Panc1 (cell line): Measurements from ENCODE around the gene PFN2. TPM values are rescaled to one million over a fixed set of nuclear protein-coding genes. Genes with fewer than 3 reads are reported as not detected.

Experiments
- ATAC-seq: fragments of 200-7000 bp; cut with Tn5 transposase; 2 replicates; pipeline ENCODE4 v1.9.1; 2020; ENCODE audit warnings: mild to moderate bottlenecking, moderate library complexity
- BruUV-seq: library from RNA; stranded (reverse); fragments of 400-500 nt; replicated peaks from 2 replicates; lab custom pipeline; 2021; lab: Mats Ljungman, UMichigan
- CTCF ChIA-PET: fragments of 300-600 bp; sonication (Branson Sonifier 250); formaldehyde crosslinking; loops from one replicate; lab custom pipeline; 2022; ENCODE audit warnings: antibody characterized with exemption; lab: Charles Lee
- POLR2A ChIA-PET: fragments of 300-600 bp; sonication (Branson Sonifier 250); formaldehyde crosslinking; loops from one replicate; lab custom pipeline; 2022; ENCODE audit warnings: antibody characterized with exemption; lab: Charles Lee
- DNase-seq: peaks from one replicate; pipeline ENCODE4 v3.0.0-alpha.2; 2010; ENCODE audit warnings: low read depth, low spot score
- H3K27ac ChIP-seq: 2 replicates; pipeline ENCODE4 v1.5.1; 2011; ENCODE audit warnings: mild to moderate bottlenecking, low read length, inconsistent platforms
- H3K27me3 ChIP-seq: fragments of 200-500 bp; sonication (Bioruptor generic); 2 replicates; pipeline ENCODE4 v1.6.0; 2014; ENCODE audit warnings: low read length, inconsistent platforms; ENCODE audit not compliant: control insufficient read depth, insufficient read depth
- H3K36me3 ChIP-seq: fragments of 200-500 bp; sonication (Bioruptor generic); 2 replicates; pipeline ENCODE4 v1.5.1; 2014; ENCODE audit warnings: inconsistent platforms, mild to moderate bottlenecking, low read length, moderate library complexity; ENCODE audit not compliant: control insufficient read depth, insufficient read depth
- H3K4me1 ChIP-seq: 2 replicates; pipeline ENCODE4 v1.5.1; 2011; ENCODE audit warnings: inconsistent platforms, mild to moderate bottlenecking, low read length, moderate library complexity; ENCODE audit not compliant: control insufficient read depth, insufficient read depth
- H3K4me3 ChIP-seq, 2 experiments: 2 replicates each; pipeline ENCODE4 v1.5.1; 2011 to 2012; ENCODE audit warnings: low read depth in 2 of 2, low read length in 2 of 2, mild to moderate bottlenecking in 2 of 2, inconsistent platforms in 1 of 2, moderate library complexity in 1 of 2
- H3K9me3 ChIP-seq: fragments of 200-500 bp; sonication (Bioruptor generic); 2 replicates; pipeline ENCODE4 v1.5.1; 2014; ENCODE audit warnings: low read depth, mild to moderate bottlenecking, inconsistent platforms, low read length, moderate library complexity; ENCODE audit not compliant: control insufficient read depth, insufficient read depth
- POLR2AphosphoS5 ChIP-seq: IDR thresholded peaks from 2 replicates; pipeline ENCODE4 v1.6.1; 2012; ENCODE audit warnings: mild to moderate bottlenecking, low read depth, low read length, moderate library complexity
- SIN3A ChIP-seq: IDR thresholded peaks from 2 replicates; pipeline ENCODE4 v1.6.1; 2012; ENCODE audit warnings: low read depth, mild to moderate bottlenecking, low read length, moderate library complexity, borderline replicate concordance; ENCODE audit not compliant: insufficient read depth
- TCF7L2 ChIP-seq: IDR thresholded peaks from 2 replicates; pipeline ENCODE4 v1.6.1; 2011; ENCODE audit warnings: mild to moderate bottlenecking, low read depth, low read length, inconsistent platforms
- in situ Hi-C: cut with HindIII; loops from 2 replicates; pipeline ENCODE4 v1.10.0; 2016; ENCODE audit warnings: low sequenced_read_pairs, low pct_unique_long_range_greater_than_20kb
- intact Hi-C: fragments of 100-400 bp; cut with micrococcal nuclease; formaldehyde crosslinking; loops from one replicate; pipeline ENCODE4 v1.10.0; 2022; ENCODE audit not compliant: unreplicated experiment
- total RNA-seq: library from RNA; stranded (reverse); gene quantifications from one replicate; pipeline ENCODE4 v1.2.1, GENCODE V29; 2021; ENCODE audit not compliant: unreplicated experiment
- TF ChIP-seq, protein P1 (sequence below): fragments of 450-650 bp; IDR thresholded peaks from 2 replicates; pipeline ENCODE4 v1.5.1; 2017; ENCODE audit warnings: mild to moderate bottlenecking
- TF ChIP-seq, protein P2 (sequence below), 2 experiments: IDR thresholded peaks; 2 replicates each; pipeline ENCODE4 v1.6.1; 2011 to 2012; ENCODE audit warnings: low read depth in 2 of 2, control low read depth in 1 of 2, low read length in 1 of 2, mild to moderate bottlenecking in 1 of 2, moderate library complexity in 1 of 2; ENCODE audit not compliant: insufficient read depth in 1 of 2

Gene PFN2
- total RNA-seq, 1 experiment from 2014 or later, result 220 TPM

DNA sequence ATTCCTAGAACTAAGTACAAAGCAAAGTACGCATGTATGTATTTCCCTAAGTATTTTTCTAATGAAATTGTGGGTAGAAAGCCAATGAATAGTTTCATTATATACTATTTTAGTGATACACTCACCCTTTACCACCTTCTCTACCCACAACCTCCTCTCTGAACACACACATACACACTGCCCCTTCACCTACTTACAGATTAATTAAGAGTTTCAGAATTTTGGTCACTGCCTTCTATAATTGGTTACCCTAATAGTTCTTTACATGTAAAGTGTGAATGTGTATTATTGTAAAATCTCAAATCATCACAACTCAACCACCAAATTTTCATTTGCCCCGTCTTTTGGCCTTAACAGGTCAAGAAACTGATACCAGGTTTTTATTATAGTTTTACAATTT lies 7.2 kb downstream of the PFN2 start:
- intact Hi-C loops, result no loop called here
- POLR2A ChIA-PET, result interaction anchor here (0.6 to 0.7 kb wide), 2 partner anchors 230 to 445 kb away, joined by 4 to 7 read pairs; no protein-coding TSS in a partner anchor
- in situ Hi-C loops, result no loop called here
- Histone ChIP-seq H3K9me3 (no peaks in the 10 kb centered on the region), H3K27ac (no peak overlapping the region), H3K4me1 (peaks cover 45% of the 10 kb centered on the region), H3K27me3 (no peaks in the 10 kb centered on the region), H3K36me3 (peaks cover 59% of the 10 kb centered on the region), H3K4me3 (no peak overlapping the region)
- no peak for DNase-seq
- ATAC-seq, result no peak
- CTCF ChIA-PET, result no interaction called here
- BruUV-seq, result no TSS peak
- no peak for TF ChIP-seq TCF7L2

- no peaks in the 10 kb centered on the region for H3K9me3 ChIP-seq
- BruUV-seq, result no TSS peak
- in situ Hi-C loops (no loop called here), intact Hi-C loops (no loop called here)
- TF ChIP-seq, protein P1, sequence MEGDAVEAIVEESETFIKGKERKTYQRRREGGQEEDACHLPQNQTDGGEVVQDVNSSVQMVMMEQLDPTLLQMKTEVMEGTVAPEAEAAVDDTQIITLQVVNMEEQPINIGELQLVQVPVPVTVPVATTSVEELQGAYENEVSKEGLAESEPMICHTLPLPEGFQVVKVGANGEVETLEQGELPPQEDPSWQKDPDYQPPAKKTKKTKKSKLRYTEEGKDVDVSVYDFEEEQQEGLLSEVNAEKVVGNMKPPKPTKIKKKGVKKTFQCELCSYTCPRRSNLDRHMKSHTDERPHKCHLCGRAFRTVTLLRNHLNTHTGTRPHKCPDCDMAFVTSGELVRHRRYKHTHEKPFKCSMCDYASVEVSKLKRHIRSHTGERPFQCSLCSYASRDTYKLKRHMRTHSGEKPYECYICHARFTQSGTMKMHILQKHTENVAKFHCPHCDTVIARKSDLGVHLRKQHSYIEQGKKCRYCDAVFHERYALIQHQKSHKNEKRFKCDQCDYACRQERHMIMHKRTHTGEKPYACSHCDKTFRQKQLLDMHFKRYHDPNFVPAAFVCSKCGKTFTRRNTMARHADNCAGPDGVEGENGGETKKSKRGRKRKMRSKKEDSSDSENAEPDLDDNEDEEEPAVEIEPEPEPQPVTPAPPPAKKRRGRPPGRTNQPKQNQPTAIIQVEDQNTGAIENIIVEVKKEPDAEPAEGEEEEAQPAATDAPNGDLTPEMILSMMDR, result no peak
- no peak for TF ChIP-seq POLR2AphosphoS5
- TF ChIP-seq TCF7L2, result no peak
- no peak for TF ChIP-seq SIN3A
- TF ChIP-seq, protein P2, sequence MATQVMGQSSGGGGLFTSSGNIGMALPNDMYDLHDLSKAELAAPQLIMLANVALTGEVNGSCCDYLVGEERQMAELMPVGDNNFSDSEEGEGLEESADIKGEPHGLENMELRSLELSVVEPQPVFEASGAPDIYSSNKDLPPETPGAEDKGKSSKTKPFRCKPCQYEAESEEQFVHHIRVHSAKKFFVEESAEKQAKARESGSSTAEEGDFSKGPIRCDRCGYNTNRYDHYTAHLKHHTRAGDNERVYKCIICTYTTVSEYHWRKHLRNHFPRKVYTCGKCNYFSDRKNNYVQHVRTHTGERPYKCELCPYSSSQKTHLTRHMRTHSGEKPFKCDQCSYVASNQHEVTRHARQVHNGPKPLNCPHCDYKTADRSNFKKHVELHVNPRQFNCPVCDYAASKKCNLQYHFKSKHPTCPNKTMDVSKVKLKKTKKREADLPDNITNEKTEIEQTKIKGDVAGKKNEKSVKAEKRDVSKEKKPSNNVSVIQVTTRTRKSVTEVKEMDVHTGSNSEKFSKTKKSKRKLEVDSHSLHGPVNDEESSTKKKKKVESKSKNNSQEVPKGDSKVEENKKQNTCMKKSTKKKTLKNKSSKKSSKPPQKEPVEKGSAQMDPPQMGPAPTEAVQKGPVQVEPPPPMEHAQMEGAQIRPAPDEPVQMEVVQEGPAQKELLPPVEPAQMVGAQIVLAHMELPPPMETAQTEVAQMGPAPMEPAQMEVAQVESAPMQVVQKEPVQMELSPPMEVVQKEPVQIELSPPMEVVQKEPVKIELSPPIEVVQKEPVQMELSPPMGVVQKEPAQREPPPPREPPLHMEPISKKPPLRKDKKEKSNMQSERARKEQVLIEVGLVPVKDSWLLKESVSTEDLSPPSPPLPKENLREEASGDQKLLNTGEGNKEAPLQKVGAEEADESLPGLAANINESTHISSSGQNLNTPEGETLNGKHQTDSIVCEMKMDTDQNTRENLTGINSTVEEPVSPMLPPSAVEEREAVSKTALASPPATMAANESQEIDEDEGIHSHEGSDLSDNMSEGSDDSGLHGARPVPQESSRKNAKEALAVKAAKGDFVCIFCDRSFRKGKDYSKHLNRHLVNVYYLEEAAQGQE (IDR thresholded peaks at IDR 0.05; ENCODE audit: insufficient read depth in 1 of 2, low read depth in 2 of 2, low read length in 1 of 2), result no peak
- POLR2A ChIA-PET, result no interaction called here
- H3K27ac ChIP-seq, result no peak overlapping the region
- CTCF ChIA-PET, result no interaction called here
- peaks cover 10% of the 10 kb centered on the region; the same call in 1 of the 2 replicates for H3K4me1 ChIP-seq
- no peak overlapping the region for H3K4me3 ChIP-seq
- no peak for DNase-seq
- no peaks in the 10 kb centered on the region for H3K27me3 ChIP-seq
- H3K36me3 ChIP-seq, result peaks cover 39% of the 10 kb centered on the region
- ATAC-seq, result no peak
Measured at GRCh38 chr3:149959443-149959842, 11.3 kb downstream of the PFN2 start.

DNA sequence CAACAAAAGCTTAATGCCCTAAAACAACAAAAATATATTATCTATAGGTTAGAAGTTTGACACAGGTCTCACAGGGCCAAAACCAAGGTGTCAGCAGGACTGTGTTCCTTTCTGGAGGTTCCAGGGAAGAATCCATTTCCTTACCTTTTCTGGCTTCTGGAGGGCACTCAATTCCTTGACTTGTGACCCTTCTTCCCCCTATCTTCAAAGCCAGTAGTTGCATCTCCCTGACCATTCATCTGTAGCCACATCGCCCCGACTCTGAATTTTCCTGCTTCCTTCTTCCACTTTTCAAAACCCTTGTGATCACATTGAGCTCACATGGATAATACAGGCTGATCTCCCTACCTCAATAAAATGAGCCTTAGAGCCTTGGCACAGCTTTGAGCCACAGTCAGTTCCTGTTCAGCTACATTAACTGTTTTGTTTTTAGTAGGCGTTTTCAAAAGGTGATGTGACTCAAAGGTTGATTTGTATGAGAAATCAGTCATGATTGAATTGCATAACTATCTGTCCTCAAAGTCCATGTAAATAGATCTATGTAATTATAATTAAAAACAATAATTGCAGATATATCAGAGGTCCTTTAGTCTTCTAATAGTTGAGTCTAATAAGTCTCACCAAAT lies 12.4 kb downstream of the PFN2 start:
- Histone ChIP-seq H3K27me3 (no peaks in the 10 kb centered on the region), H3K4me3 (no peak overlapping the region), H3K36me3 (peaks cover 28% of the 10 kb centered on the region), H3K27ac (no peak overlapping the region), H3K9me3 (no peaks in the 10 kb centered on the region), H3K4me1 (0 out of 2 replicates have a peak, but pooled peaks cover 4% of the 10 kb centered on the region)
- ChIA-PET CTCF (no interaction called here), POLR2A (no interaction called here)
- no peak; the same call in 1 of the 2 replicates for ATAC-seq
- in situ Hi-C loops, result no loop called here
- intact Hi-C loops, result no loop called here
- no peak for TF ChIP-seq POLR2AphosphoS5
- DNase-seq, result no peak
- no TSS peak for BruUV-seq
